ENCODE data around the gene NCF2. TPM values are rescaled to one million over a fixed set of nuclear protein-coding genes. Genes with fewer than 3 reads are reported as not detected.
A peak's percentile ranks its signal among the peaks of the same experiment; 100 is the strongest.

Gene NCF2
- total and polyA plus RNA-seq, 2 donors (not counting 1 experiment from before 2014, with no cell fraction given), result 9.9 to 10.5 TPM

DNA sequence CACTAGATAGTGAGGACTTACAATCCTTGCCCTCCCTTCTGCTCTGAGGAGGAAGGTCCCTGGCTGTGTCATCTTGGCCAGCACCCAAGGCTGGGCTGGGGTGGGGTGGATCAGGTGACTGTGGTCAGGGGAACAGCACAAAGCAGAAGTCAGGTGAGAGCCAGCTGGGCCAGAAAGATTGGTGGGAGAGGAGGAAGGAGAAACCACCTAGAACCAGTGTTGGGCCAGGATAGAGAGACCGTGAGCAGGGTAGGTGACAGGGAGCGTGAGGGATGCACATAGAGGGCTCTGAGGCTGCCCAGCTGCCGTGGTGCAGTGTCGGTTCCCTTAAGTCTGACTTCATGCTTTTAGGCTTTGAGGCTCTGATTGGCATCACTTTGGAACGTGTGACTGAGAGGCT, 22.7 kb downstream of the NCF2 start:
- peak; percentile 81 for ATAC-seq (ENCODE audit: low read depth)
- CTCF ChIA-PET, result interaction anchor here (1.4 kb wide), 1 partner anchor 66 kb away, joined by 3 read pairs; no protein-coding TSS in a partner anchor
- TF ChIP-seq EZH2 (IDR thresholded peaks at IDR 0.05; ENCODE audit: borderline replicate concordance, insufficient read depth, low read depth, low read length, poor library complexity, severe bottlenecking), result no peak
- TF ChIP-seq, protein P1, sequence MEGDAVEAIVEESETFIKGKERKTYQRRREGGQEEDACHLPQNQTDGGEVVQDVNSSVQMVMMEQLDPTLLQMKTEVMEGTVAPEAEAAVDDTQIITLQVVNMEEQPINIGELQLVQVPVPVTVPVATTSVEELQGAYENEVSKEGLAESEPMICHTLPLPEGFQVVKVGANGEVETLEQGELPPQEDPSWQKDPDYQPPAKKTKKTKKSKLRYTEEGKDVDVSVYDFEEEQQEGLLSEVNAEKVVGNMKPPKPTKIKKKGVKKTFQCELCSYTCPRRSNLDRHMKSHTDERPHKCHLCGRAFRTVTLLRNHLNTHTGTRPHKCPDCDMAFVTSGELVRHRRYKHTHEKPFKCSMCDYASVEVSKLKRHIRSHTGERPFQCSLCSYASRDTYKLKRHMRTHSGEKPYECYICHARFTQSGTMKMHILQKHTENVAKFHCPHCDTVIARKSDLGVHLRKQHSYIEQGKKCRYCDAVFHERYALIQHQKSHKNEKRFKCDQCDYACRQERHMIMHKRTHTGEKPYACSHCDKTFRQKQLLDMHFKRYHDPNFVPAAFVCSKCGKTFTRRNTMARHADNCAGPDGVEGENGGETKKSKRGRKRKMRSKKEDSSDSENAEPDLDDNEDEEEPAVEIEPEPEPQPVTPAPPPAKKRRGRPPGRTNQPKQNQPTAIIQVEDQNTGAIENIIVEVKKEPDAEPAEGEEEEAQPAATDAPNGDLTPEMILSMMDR (IDR thresholded peaks at IDR 0.05), result no peak
- intact Hi-C loops (cut with micrococcal nuclease), result no loop called here
- Mint-ChIP-seq H3K9me3 (ENCODE audit: insufficient read depth) (no peaks in the 10 kb centered on the region), H3K4me3 (peak overlapping the region; percentile 36), H3K27me3 (no peaks in the 10 kb centered on the region), H3K4me1 (peaks cover 28% of the 10 kb centered on the region), H3K27ac (peak overlapping the region; percentile 81)
- Histone ChIP-seq H3K4me2 (replicated peaks; ENCODE audit: low read depth, low read length, poor library complexity, severe bottlenecking) (peak overlapping the region; percentile 61), H3K9me3 (ENCODE audit: control extremely low read depth in 1 of 3, control insufficient read depth in 2 of 3, insufficient read depth in 1 of 3, low read length in 2 of 3) (no peaks in the 10 kb centered on the region), H3K4me3 (ENCODE audit: control extremely low read depth in 1 of 5, extremely low read depth in 1 of 5, insufficient read depth in 1 of 5, low read depth in 2 of 5, low read length in 4 of 5) (no peak overlapping the region), H2AFZ (ENCODE audit: insufficient read depth, low read depth, low read length, poor library complexity, severe bottlenecking) (peak overlapping the region; percentile 43), H3K27me3 (replicated peaks in 1 of 4; ENCODE audit: control extremely low read depth in 1 of 4, control insufficient read depth in 3 of 4, insufficient read depth in 4 of 4, low read length in 3 of 4) (no peaks in the 10 kb centered on the region), H4K20me1 (ENCODE audit: control insufficient read depth, insufficient read depth, low read length, poor library complexity, severe bottlenecking) (no peaks in the 10 kb centered on the region), H3K79me2 (ENCODE audit: control insufficient read depth, insufficient read depth, low read length) (no peaks in the 10 kb centered on the region), H3K36me3 (replicated peaks in 1 of 2; ENCODE audit: control extremely low read depth in 1 of 2, control insufficient read depth in 1 of 2, extremely low read depth in 1 of 2, insufficient read depth in 2 of 2, low read length in 1 of 2) (peaks cover 4 to 18% of the 10 kb centered on the region in 2 experiments), H3K27ac (ENCODE audit: low read length in 2 of 2) (peak overlapping the region; percentile 8 to 16), H3K4me1 (ENCODE audit: control insufficient read depth in 2 of 2, insufficient read depth in 2 of 2, low read length in 2 of 2) (peaks cover 20 to 23% of the 10 kb centered on the region in 2 donors), H3K9ac (ENCODE audit: low read length) (no peak overlapping the region)
- WGBS (ENCODE audit: insufficient coverage), result 51% methylated on average over 3 of the region's 5 CpGs
- DNase-seq, result peak; percentile 74
- POLR2A ChIA-PET, result interaction anchor here (1.5 kb wide), 1 partner anchor 22 kb away, joined by 3 read pairs; no protein-coding TSS in a partner anchor

DNA sequence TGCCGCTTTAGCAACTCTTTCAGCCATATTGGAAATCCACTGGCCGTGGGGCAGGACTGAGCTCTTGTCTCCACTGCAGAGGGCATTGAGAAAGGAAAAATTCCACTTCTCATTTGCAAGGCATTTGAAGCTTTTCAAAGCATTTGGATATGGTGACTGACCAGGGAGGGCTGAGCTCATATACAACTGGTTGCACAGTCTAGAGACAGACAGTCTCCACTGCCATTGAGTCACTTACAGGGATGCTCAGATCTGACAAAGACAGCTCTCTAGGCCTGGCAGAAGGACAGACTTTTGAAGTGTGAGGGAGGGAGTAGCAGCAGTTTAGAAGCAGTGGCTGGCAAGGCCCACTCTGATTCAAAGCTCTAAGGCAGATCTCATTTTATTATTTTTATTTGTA, 24.2 kb downstream of the NCF2 start:
- Mint-ChIP-seq H3K4me1 (peaks cover 28% of the 10 kb centered on the region), H3K4me3 (no peak overlapping the region), H3K27me3 (no peaks in the 10 kb centered on the region), H3K9me3 (ENCODE audit: insufficient read depth) (no peaks in the 10 kb centered on the region), H3K27ac (no peak overlapping the region)
- ATAC-seq (ENCODE audit: low read depth) (no peak), DNase-seq (no peak)
- Histone ChIP-seq H3K27me3 (replicated peaks in 1 of 4; ENCODE audit: control extremely low read depth in 1 of 4, control insufficient read depth in 3 of 4, insufficient read depth in 4 of 4, low read length in 3 of 4) (no peaks in the 10 kb centered on the region), H3K4me1 (ENCODE audit: control insufficient read depth in 2 of 2, insufficient read depth in 2 of 2, low read length in 2 of 2) (peaks cover 20 to 23% of the 10 kb centered on the region in 2 donors), H3K36me3 (replicated peaks in 1 of 2; ENCODE audit: control extremely low read depth in 1 of 2, control insufficient read depth in 1 of 2, extremely low read depth in 1 of 2, insufficient read depth in 2 of 2, low read length in 1 of 2) (peaks cover 6 to 20% of the 10 kb centered on the region in 2 experiments), H3K27ac (ENCODE audit: low read length in 2 of 2) (no peak overlapping the region), H3K4me3 (ENCODE audit: control extremely low read depth in 1 of 5, extremely low read depth in 1 of 5, insufficient read depth in 1 of 5, low read depth in 2 of 5, low read length in 4 of 5) (no peak overlapping the region), H4K20me1 (ENCODE audit: control insufficient read depth, insufficient read depth, low read length, poor library complexity, severe bottlenecking) (no peaks in the 10 kb centered on the region), H2AFZ (ENCODE audit: insufficient read depth, low read depth, low read length, poor library complexity, severe bottlenecking) (no peak overlapping the region), H3K4me2 (replicated peaks; ENCODE audit: low read depth, low read length, poor library complexity, severe bottlenecking) (no peak overlapping the region), H3K9ac (ENCODE audit: low read length) (no peak overlapping the region), H3K9me3 (ENCODE audit: control extremely low read depth in 1 of 3, control insufficient read depth in 2 of 3, insufficient read depth in 1 of 3, low read length in 2 of 3) (no peaks in the 10 kb centered on the region), H3K79me2 (ENCODE audit: control insufficient read depth, insufficient read depth, low read length) (no peaks in the 10 kb centered on the region)
- ChIA-PET POLR2A (interaction anchor here (0.6 kb wide), 1 partner anchor 77 kb away, joined by 7 read pairs; no protein-coding TSS in a partner anchor), CTCF (interaction anchor here (1.3 kb wide), 1 partner anchor 14 kb away, joined by 4 read pairs; no protein-coding TSS in a partner anchor)
- TF ChIP-seq, protein P1 (IDR thresholded peaks at IDR 0.05), result no peak
- no peak for TF ChIP-seq EZH2 (IDR thresholded peaks at IDR 0.05; ENCODE audit: borderline replicate concordance, insufficient read depth, low read depth, low read length, poor library complexity, severe bottlenecking)
- intact Hi-C loops (cut with micrococcal nuclease), result no loop called here
- WGBS (ENCODE audit: insufficient coverage), result 94% methylated on average over 2 of the region's 2 CpGs

Measured in B cell (primary cell).